ENCODE measurements around the gene DENND11.

DENND11 gene

DNA sequence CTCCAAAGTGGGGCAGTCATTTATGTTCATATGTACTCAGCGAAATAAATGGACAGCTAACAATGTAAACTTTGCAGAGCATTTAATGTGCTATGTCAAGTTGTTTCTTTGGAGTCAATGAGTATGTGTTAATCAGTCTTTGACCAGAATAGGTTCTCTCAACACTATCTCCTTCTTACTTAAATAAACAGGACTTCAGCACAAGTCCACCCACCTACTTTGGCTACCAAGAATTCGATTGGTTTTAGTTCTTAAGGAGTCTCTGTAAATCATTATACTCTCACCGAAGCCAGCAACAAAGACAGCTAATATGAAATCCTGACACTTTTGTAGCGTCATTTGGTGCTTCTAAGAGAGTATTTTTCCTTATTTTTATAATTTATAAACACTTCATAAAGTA lies 13.1 kb upstream of the DENND11 start:
- H3K4me1 ChIP-seq: no peaks in the 10 kb centered on the region
- in situ Hi-C loops (cut with MboI; ENCODE audit: low sequenced_read_pairs): no loop called here
- no peaks in the 10 kb centered on the region for H3K27me3 ChIP-seq (ENCODE audit: low read depth)

GRCh38 chr7:141714571-141714970 lies 12.6 kb upstream of the DENND11 start:
- H3K36me3 ChIP-seq (replicated peaks): no peaks in the 10 kb centered on the region
- H3K9me3 ChIP-seq: no peaks in the 10 kb centered on the region
- no peak for DNase-seq (ENCODE audit: low spot score in 2 of 2)
- no peaks in the 10 kb centered on the region for H3K27me3 ChIP-seq (ENCODE audit: low read depth)
- H3K4me3 ChIP-seq: no peak overlapping the region
- H3K4me1 ChIP-seq: no peaks in the 10 kb centered on the region
- in situ Hi-C loops (cut with MboI; ENCODE audit: low sequenced_read_pairs): no loop called here

More for the DNA sequence above, 13.1 kb upstream of the DENND11 start:
- DNase-seq (ENCODE audit: low spot score in 2 of 2): no peak
- Histone ChIP-seq H3K36me3 (replicated peaks) (no peaks in the 10 kb centered on the region), H3K9me3 (no peaks in the 10 kb centered on the region), H3K4me3 (no peak overlapping the region)

DNA sequence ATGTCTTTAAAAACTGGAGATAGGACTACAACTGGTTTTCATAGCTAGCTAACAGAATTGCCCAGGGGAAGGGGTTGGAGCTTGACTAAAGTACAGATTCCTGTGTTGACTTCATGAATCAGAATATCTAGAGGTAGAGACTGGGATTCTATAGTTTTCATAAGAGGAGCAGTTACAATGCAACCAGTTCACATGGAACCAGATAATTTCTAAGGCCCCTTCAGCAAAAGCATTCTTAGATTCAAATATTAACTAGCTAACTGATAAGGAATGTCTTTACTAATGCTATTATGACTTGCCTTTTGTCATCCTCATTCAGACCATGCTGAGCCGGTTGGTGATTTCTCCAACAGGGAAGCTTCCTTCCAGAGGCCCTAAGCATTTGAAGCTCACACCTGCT lies 11.9 kb upstream of the DENND11 start:
- H3K27me3 ChIP-seq (ENCODE audit: low read depth): no peaks in the 10 kb centered on the region
- H3K9me3 ChIP-seq: no peaks in the 10 kb centered on the region
- in situ Hi-C loops (cut with MboI; ENCODE audit: low sequenced_read_pairs): no loop called here
- no peaks in the 10 kb centered on the region for H3K36me3 ChIP-seq (replicated peaks)
- no peak for DNase-seq (ENCODE audit: low spot score in 2 of 2)
- H3K4me3 ChIP-seq: no peak overlapping the region
- H3K4me1 ChIP-seq: no peaks in the 10 kb centered on the region

DNA sequence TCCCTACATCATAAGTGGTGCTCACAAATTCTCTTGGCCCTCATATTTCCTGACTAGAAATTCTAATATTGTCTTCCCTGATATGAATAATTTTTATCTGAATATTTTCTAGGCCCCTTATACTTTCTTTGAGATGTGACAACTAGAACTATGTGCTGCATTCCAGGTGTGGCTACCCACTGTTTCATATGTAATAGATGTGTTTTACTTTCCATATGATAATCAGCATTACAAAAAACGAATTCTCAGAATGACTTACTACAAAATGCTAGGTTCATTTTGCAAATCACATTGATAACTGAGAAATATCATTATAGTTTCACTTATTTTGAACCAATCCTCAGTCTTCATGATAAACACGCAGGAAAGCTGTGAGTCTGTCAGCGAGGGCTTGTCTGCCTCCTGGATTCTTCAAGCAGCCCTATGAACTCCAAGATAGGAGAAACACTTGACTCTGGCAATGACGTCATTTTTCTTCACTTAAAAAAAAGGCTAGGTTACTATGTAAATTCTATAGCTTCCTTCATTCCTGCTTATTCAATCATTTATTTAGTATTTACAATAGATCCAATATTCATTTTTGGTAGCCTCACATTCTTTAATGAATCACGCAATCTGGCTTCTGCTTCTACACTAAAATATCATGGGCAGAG lies 10.8 kb upstream of the DENND11 start:
- DNase-seq (ENCODE audit: low spot score in 2 of 2): no peak
- no peaks in the 10 kb centered on the region for H3K4me1 ChIP-seq
- no peaks in the 10 kb centered on the region for H3K9me3 ChIP-seq
- in situ Hi-C loops (cut with MboI; ENCODE audit: low sequenced_read_pairs): no loop called here
- no peaks in the 10 kb centered on the region for H3K27me3 ChIP-seq (ENCODE audit: low read depth)
- H3K36me3 ChIP-seq (replicated peaks): no peaks in the 10 kb centered on the region
- H3K4me3 ChIP-seq: no peak overlapping the region

DNA sequence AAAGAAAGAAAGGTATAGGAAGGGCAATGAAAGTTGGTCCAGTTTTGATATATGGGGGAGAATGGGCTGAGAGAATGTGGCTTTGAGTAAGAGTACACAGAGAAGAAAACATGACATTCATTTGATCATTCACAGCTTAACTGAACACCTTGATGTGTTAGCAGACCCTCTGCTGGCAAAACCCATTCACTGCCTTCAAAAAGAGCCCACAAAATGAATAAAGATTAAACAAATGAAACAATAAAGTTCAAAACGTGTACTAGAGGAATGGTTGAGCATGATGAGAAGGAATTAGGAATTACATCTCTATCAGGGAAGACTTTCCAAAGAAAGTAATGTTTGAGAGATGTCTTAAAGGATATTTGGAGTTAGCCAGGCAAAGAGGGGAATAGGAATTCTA lies 8.3 kb upstream of the DENND11 start:
- no peak for DNase-seq (ENCODE audit: low spot score in 2 of 2)
- H3K27me3 ChIP-seq (ENCODE audit: low read depth): no peaks in the 10 kb centered on the region
- H3K36me3 ChIP-seq (replicated peaks): no peaks in the 10 kb centered on the region
- in situ Hi-C loops (cut with MboI; ENCODE audit: low sequenced_read_pairs): no loop called here
- no peak overlapping the region for H3K4me3 ChIP-seq
- no peaks in the 10 kb centered on the region for H3K9me3 ChIP-seq
- H3K4me1 ChIP-seq: no peaks in the 10 kb centered on the region

GRCh38 chr7:141709749-141710148 lies 7.8 kb upstream of the DENND11 start:
- no peaks in the 10 kb centered on the region for H3K27me3 ChIP-seq (ENCODE audit: low read depth)
- peaks cover 2% of the 10 kb centered on the region; the same call in 1 of the 2 replicates for H3K4me1 ChIP-seq
- H3K36me3 ChIP-seq (replicated peaks): no peaks in the 10 kb centered on the region
- no peak for DNase-seq (ENCODE audit: low spot score in 2 of 2)
- in situ Hi-C loops (cut with MboI; ENCODE audit: low sequenced_read_pairs): no loop called here
- H3K9me3 ChIP-seq: no peaks in the 10 kb centered on the region
- no peak overlapping the region for H3K4me3 ChIP-seq

DNA sequence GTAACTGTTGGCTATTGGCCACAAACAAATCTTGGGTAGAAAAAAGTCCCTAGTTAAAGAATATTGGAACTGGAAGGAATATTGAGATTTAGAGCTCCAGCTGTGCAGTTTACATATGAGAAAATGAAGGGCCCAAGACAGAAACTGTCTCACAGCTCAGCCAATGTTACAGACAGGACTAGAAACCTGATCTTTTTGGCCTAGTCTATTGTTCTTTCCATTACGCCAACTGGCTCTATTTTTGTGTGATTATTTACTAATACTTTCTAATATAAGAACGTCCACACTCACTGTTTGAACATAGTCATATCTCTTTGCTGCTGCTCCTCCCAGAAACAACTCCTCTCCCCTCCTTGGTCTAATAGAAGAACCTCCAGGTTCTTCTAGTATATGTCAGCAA lies 7.4 kb upstream of the DENND11 start:
- Histone ChIP-seq H3K36me3 (replicated peaks) (no peaks in the 10 kb centered on the region), H3K4me3 (no peak overlapping the region), H3K27me3 (ENCODE audit: low read depth) (no peaks in the 10 kb centered on the region), H3K4me1 (peaks cover 6% of the 10 kb centered on the region), H3K9me3 (no peaks in the 10 kb centered on the region)
- no peak for DNase-seq (ENCODE audit: low spot score in 2 of 2)
- in situ Hi-C loops (cut with MboI; ENCODE audit: low sequenced_read_pairs): no loop called here

DNA sequence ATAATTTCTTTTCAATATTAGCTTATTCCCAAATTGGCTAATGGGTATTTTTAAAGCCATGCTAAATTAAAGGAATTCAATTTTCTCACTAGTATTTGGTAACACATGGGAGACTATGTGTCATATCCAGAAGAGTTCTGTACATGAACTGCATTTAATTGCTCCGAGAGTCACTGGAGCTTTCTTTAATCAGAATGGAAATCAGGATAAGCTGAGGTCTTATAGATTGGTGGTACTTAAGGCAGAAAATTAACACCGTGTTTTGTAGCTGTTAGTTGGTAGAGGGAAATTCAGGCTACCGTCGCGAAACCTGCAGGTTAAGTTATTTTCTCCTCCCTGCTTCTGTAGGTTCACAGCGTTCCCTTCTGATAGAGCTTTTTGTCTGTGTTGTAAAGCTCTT lies 6.4 kb upstream of the DENND11 start, which contains the start of gene WEE2:
Gene WEE2 (plus strand): TSS at position 3 of the 400 bp plus-strand sequence. CDS start 406 bp downstream, outside the sequence.
- Histone ChIP-seq H3K4me3 (no peak within 1 kb of the TSS), H3K36me3 (replicated peaks) (no peaks in the 10 kb centered on the region), H3K9me3 (no peaks in the 10 kb centered on the region), H3K4me1 (peaks cover 11% of the 10 kb centered on the region), H3K27me3 (ENCODE audit: low read depth) (no peaks in the 10 kb centered on the region)
- in situ Hi-C loops (cut with MboI; ENCODE audit: low sequenced_read_pairs): no loop called here
- no peak for DNase-seq (ENCODE audit: low spot score in 2 of 2)

GRCh38 chr7:141706239-141707064 lies 4.5 kb upstream of the DENND11 start:
- Histone ChIP-seq H3K4me1 (peaks cover 11% of the 10 kb centered on the region), H3K36me3 (replicated peaks) (no peaks in the 10 kb centered on the region), H3K9me3 (no peaks in the 10 kb centered on the region), H3K4me3 (no peak overlapping the region), H3K27me3 (ENCODE audit: low read depth) (no peaks in the 10 kb centered on the region)
- no peak for DNase-seq (ENCODE audit: low spot score in 2 of 2)
- in situ Hi-C loops (cut with MboI; ENCODE audit: low sequenced_read_pairs): no loop called here

DNA sequence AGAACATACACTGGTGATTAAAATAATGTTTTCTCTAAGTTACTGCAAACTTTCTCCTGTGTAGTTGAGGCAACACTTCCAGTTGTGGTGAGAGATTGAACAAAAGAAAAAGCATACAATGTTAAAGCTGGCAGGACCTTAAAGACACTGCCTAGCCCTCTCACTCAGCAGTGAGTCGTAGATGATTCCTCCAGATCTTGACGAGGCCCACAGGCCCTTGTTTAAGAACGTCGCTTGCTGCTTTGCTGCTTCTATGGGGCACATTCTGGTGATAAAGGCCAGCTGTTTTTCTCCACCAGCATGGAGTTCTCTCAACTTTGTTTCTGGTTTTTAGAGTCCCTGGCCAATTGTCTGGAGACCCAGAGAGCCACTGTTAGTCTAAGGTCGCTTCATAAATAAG lies 2.8 kb upstream of the DENND11 start:
- Histone ChIP-seq H3K27me3 (ENCODE audit: low read depth) (no peaks in the 10 kb centered on the region), H3K4me3 (no peak overlapping the region), H3K4me1 (peaks cover 16% of the 10 kb centered on the region), H3K9me3 (no peaks in the 10 kb centered on the region), H3K36me3 (replicated peaks) (no peaks in the 10 kb centered on the region)
- in situ Hi-C loops (cut with MboI; ENCODE audit: low sequenced_read_pairs): no loop called here
- no peak for DNase-seq (ENCODE audit: low spot score in 2 of 2)

- Histone ChIP-seq H3K9me3 (no peaks in the 10 kb centered on the region), H3K4me3 (no peak overlapping the region), H3K27me3 (ENCODE audit: low read depth) (no peaks in the 10 kb centered on the region), H3K36me3 (replicated peaks) (no peaks in the 10 kb centered on the region), H3K4me1 (peaks cover 16% of the 10 kb centered on the region)
- DNase-seq (ENCODE audit: low spot score in 2 of 2): peak; percentile 21 to 66
- in situ Hi-C loops (cut with MboI; ENCODE audit: low sequenced_read_pairs): no loop called here
Measured at GRCh38 chr7:141704112-141704511, 2.1 kb upstream of the DENND11 start.

GRCh38 chr7:141702892-141703291 lies 926 bp upstream of the DENND11 start:
- H3K27me3 ChIP-seq (ENCODE audit: low read depth): no peaks in the 10 kb centered on the region
- in situ Hi-C loops (cut with MboI; ENCODE audit: low sequenced_read_pairs): no loop called here
- H3K4me3 ChIP-seq: no peak overlapping the region
- DNase-seq (ENCODE audit: low spot score in 2 of 2): no peak
- H3K4me1 ChIP-seq: peaks cover 16% of the 10 kb centered on the region
- H3K9me3 ChIP-seq: no peaks in the 10 kb centered on the region
- no peaks in the 10 kb centered on the region for H3K36me3 ChIP-seq (replicated peaks)

DNA sequence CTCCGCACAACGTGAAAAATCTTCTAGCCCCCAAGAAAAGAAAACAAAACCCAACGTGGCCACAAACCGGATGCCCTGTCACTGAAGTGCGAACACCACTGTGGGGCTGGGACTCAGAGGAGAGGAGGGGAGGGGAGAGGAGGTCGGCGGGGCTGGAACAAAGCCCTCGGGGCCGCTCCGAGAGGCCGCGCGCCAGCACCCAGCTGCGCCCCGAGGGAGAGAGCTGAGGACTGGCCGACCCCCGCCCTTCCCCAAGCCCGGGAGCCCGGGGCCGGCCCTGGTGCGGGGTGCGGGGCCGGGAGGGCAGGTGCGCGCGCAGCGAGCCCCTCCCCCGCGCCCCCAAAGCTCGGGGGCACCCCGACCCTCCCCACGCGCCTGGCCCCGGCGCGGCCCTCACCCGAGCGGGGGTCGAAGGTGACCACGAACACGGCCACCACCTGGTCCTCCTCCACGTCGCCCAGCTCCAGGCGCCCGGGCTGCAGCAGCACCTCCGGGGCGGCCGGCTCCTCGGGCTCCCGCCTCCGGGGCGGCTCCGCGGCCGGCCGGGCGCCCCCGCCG lies 398 bp downstream of the DENND11 start:
- in situ Hi-C loops (cut with MboI; ENCODE audit: low sequenced_read_pairs): no loop called here
- Histone ChIP-seq H3K4me1 (peaks cover 16% of the 10 kb centered on the region), H3K4me3 (peak overlapping the region; percentile 48), H3K9me3 (no peaks in the 10 kb centered on the region), H3K27me3 (ENCODE audit: low read depth) (no peaks in the 10 kb centered on the region), H3K36me3 (replicated peaks) (no peaks in the 10 kb centered on the region)
- DNase-seq (ENCODE audit: low spot score in 2 of 2): peak; percentile 18 to 70

DNA sequence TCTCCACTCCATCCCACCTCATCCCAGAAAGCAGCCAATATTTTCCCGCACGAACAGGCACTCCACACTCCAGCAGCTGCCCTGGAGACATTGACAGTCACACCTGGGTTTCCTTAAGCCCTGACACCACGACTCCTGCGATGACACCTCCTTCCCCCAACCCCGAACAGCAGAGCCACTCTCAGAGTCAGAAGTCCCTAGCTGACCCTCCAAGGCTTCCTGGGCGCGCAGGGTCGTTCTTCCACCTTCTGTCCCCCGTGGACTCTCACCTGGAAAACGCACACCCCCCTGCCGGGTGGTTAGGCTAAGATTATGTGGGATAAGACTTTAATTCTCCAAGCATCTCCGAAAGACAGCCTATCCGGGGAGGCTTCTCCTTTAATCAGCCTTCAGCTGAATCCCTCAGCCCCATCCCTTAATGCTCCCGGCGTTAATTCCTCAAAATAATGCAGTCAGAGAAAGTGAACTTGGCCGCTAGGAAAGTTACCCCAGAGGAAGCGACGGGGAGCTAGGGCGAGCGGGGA lies 1.1 kb downstream of the DENND11 start:
- peak in 1 of 2 experiments; percentile 24 for DNase-seq (ENCODE audit: low spot score in 2 of 2)

More for the DNA sequence above, 1.1 kb downstream of the DENND11 start:
- no peaks in the 10 kb centered on the region for H3K36me3 ChIP-seq (replicated peaks)
- peaks cover 16% of the 10 kb centered on the region for H3K4me1 ChIP-seq
- in situ Hi-C loops (cut with MboI; ENCODE audit: low sequenced_read_pairs): no loop called here
- H3K27me3 ChIP-seq (ENCODE audit: low read depth): no peaks in the 10 kb centered on the region
- H3K4me3 ChIP-seq: peak overlapping the region; percentile 48
- no peaks in the 10 kb centered on the region for H3K9me3 ChIP-seq

Data from HAP-1 (cell line).